Mammary epithelial cell (primary cell): Measurements from ENCODE around the gene ISCU.

Experiments used
- CTCF ChIP-seq, 2 donors: IDR thresholded peaks in 1 of 2; conservative IDR thresholded peaks in 1 of 2; 2 replicates each; pipeline ENCODE4 v1.5.1; 2011 to 2012; ENCODE audit warnings: inconsistent platforms in 2 of 2, low read length in 2 of 2, mild to moderate bottlenecking in 2 of 2, control low read depth in 1 of 2, low read depth in 1 of 2; ENCODE audit not compliant: insufficient read depth in 1 of 2; ENCODE audit errors: extremely low read depth in 1 of 2
- EZH2 ChIP-seq: IDR thresholded peaks from 2 replicates; pipeline ENCODE4 v1.6.1; 2012; ENCODE audit warnings: low read length, inconsistent platforms, borderline replicate concordance

GRCh38 chr12:108571609-108572165 lies 9.3 kb downstream of the ISCU start:
- TF ChIP-seq CTCF (conservative IDR thresholded peaks at IDR 0.05 in 1 of 2, IDR thresholded peaks at IDR 0.05 in 1 of 2; ENCODE audit: extremely low read depth in 1 of 2, insufficient read depth in 1 of 2, low read depth in 1 of 2, low read length in 2 of 2), result no peak
- TF ChIP-seq EZH2, result no peak
